GM21619 (cell line): ENCODE measurements around the gene KCNJ6.
"Not testable (repeated sequence)": the region's sequence is repeated elsewhere in the genome, so short reads cannot be mapped to it uniquely, and the experiment has no call there.

Experiments used
- ATAC-seq: cut with Tn5 transposase; IDR thresholded peaks from one replicate; pipeline ENCODE4 v1.9.1; 2021; ENCODE audit not compliant: unreplicated experiment

The KCNJ6 gene

GRCh38 chr21:37579356-37579755 is 336.9 kb downstream of the KCNJ6 start:
- ATAC-seq = no peak

GRCh38 chr21:37578471-37579126 is 337.7 kb downstream of the KCNJ6 start:
- ATAC-seq = no peak

- not testable (repeated sequence) for ATAC-seq
Measured at GRCh38 chr21:37576929-37577328, 339.3 kb downstream of the KCNJ6 start.

DNA sequence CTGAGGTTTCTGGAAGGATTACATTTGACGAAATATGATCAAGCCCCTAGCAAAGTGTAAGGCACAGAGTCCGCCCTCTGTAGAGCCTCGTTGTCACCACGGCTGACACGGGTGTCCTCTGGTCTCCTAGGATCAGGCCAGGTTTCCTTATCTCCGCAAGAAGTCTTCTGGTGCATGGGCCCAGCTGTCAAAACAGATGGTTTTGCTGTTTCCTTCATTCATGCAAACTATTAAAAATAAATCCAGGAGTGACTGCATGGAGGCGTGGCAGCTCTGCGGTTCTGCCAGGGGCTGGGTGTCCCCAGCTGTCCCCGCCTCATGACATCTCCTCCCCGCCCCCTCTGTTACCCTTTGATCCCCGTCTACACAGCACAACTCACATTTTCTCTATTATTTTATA is 340.7 kb downstream of the KCNJ6 start:
- ATAC-seq = no peak

GRCh38 chr21:37574751-37575150 is 341.5 kb downstream of the KCNJ6 start:
- no peak for ATAC-seq

DNA sequence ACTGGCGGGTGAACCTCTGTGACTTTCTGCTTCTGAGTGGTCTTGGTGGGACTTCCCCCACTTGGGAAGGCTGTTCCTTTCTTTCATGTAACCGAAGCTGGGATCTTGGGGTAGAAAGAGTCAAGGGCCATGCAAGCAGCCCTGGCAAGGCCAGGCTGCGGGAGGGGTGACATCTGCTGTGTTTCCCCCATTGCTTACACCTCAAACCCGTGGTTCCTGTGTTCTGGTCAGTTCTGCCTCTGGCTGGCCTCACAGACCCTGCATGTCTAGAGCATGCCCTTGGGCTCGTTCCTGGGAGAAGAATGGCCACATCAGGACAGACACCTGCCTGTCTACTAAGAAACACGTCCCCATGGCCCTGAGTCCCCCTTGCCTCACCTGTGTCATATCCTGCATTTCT is 341.9 kb downstream of the KCNJ6 start:
- no peak for ATAC-seq

GRCh38 chr21:37571442-37571841 is 344.8 kb downstream of the KCNJ6 start:
- no peak for ATAC-seq

DNA sequence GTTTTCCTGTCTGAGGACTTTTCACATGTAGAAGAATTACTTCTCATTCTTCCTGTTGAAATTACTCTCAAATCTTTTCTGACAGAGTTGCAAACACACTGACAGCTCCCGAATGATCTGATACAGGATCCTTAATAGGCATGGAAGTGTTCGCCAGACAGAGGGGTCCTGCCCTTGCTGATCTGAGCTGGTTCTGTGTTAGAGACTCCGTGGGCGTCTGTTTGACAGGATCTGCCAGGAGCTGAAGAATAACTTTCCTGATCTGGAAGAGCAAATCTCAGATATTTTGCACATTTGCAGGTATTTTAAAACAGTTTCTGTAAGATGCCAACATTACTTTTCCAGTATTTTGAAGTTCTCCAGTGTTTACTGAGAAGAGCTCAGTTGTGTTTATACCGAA is 347.3 kb downstream of the KCNJ6 start:
- no peak for ATAC-seq

- no peak for ATAC-seq
Measured at GRCh38 chr21:37568415-37568814, 347.8 kb downstream of the KCNJ6 start.

DNA sequence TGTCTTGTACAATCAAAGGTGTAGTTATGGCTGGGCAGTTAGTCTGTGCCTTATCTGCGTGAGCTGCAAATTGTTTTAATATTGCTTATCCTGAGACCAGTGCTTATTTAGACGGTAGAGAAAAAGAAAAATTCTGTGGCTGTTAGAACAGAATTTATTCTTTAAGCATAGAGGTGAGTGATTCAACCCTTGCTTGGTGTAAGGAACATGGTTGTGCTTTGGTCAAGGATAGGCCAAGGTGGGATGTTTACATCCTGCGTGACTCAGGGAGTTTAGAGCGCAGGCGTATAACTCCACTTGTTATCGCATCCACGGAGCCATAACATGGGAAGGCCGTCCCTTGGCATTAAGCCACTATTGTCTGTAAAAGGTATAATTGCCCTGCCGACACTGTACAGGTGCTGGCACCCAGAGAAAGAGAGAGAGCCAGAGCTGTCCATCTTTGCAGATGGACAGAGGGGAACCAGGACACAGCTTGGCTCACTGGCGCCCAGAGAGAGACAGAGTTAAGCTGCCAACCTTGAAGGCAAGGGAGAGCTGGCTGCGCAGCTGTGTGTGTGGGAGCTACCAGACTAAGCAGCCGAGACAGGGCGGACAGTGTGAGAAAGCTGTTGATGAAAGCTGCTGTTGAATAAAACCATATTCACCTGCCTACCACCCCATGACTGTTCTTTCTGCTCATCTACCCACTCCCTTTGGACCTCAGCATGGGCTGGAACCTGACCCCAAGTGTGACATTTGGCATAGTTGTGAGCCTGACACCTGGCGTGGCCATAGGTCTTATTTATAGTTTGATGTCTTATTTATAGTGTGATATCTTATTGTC is 349.3 kb downstream of the KCNJ6 start:
- ATAC-seq = no peak

- ATAC-seq = no peak
Measured at GRCh38 chr21:37565530-37566223, 350.6 kb downstream of the KCNJ6 start.

DNA sequence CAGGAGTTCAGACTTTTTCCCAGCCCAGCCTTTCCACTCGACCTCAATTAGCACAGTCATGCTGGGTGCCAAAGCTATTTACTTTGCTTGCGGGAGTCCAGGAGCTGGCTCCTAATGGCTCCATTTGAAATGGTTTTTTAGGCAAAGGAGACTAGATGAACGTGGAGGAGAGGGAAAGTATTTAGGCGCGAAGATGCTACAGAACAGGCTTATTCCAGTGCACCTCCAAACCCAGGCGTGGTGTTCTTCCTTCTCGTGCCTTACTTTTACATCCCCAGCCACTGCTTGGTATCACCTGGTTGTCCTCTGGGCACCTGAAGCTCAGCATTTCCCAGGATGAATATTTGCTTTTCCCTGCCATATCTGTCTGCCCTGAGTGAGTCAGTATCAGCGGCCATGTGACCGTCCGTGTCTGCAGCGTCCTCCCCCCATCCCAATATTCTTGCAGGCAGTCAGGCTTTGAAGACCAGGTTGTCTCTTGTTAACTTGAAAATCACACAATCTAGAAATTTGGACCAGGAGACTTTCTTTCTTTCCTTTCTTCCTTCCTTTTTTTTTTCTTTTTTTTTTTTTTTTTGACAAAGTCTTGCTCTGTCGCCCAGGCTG is 351.2 kb downstream of the KCNJ6 start:
- ATAC-seq = no peak

GRCh38 chr21:37564341-37564923 is 351.8 kb downstream of the KCNJ6 start:
- ATAC-seq = peak; percentile 48

DNA sequence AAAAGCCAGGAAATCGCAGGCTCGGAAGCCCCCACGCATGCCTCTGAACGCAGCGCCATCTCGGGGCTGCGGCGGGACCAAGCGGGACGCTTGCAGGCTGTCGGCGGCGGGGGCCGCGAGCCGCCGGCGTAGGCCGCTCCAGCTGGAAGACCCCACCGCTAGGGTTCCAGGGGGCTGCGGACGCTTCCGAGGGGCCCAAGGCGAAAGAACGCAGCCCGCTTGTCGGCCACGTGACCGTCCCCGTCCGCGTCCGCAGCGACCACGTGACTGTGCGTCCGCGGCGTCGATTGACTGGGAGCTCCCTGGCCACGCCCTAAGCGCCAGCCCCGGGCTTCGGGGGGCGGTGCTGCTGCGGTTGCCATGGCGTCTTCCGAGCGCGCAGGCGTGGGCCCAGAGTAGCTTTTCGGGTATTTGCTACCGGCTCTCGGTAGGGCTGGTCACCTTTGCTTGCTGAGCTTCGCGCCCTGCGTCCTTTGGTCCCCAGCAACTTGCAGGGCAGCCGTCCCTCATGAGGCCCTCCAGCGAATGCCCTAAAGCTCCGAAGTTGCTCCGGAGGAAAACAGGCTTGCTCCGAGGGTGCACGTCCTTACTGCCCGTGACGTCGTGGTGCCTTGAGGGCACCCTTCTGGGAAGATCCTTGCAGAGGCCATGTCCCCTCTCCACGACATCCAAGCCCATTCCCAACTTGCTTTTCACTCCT is 352.5 kb downstream of the KCNJ6 start:
- peak; percentile 78 for ATAC-seq

- peak; percentile 12 for ATAC-seq
Measured at GRCh38 chr21:37562920-37563640, 353.2 kb downstream of the KCNJ6 start.

DNA sequence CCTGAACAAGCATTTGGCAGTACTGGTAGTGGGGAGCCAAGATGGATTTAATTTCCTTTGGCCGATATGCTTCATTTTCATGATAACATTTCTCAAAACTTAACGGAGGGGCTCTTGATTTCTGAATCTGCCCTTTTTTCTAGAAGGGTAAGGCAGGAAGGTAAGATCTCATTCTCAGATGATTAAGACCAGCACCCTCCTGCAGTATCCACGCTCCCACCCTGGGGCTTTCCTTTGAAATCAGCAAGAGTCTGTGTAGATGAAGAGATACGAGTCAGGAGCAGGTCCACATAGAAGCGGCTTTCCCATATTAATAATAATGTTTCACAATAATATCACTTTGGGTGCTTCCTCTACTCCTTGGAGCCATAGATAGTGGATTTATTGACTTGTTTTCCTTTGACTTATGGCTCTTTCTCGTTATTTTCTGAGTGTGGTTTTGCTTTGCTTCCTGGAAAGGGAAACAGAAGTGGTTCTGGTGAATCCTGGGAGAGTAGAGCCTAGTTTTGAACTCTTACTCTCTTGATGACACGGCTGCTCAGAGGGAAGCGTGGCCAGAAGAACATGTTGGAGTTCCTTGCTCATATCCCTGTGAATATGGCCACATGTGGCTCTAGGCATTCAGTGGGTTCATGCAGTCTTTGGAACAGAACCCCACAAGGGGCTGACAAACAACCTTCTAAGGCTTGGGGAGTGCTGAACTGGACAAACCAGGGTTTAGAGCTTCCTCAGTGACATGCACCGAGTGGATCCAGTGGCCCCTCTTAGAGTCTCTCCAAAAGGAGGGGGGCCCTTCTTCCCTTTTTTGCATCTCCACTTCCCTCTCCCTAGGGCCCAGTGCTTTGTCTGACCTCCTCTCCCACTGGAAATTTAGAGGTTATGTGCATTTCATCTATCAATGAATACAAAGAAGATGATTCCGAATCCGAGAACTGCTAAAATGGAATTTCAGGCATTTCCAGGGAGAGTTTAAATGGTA is 354.0 kb downstream of the KCNJ6 start:
- ATAC-seq = no peak

GRCh38 chr21:37561506-37561905 is 354.8 kb downstream of the KCNJ6 start:
- no peak for ATAC-seq

DNA sequence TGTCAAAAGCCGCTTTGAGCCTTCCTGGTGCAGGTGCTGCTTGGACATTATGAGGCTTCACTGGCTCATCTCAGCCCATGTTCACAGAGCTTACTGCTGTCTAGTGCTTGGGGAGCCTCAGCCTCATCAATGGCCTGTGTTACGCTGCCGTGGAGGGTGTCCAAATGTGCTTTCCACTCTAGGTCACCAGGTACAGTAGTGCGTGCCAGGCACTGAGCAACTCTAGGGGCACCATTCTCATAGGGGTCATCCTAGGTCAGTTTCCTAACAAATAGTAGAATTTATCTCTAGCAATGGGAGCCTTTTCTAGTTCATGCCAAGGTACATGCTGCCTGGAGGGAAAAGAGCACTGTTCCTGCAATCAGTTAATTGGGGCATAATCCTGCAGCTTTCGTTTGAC is 355.9 kb downstream of the KCNJ6 start:
- ATAC-seq = no peak
